Stimulated activated CD4-positive, alpha-beta T cell treated with anti-CD3 and anti-CD28 coated beads, Interleukin-15, amount 100 ng/mL, for 1 hour (primary cell): ENCODE data around the gene SOX13.

Experiments used
- DNase-seq, 2 donors: peaks; one replicate each; pipeline ENCODE4 v3.0.0-alpha.2; 2020; ENCODE audit warnings: low read depth in 1 of 2, low spot score in 1 of 2

The SOX13 gene

DNA sequence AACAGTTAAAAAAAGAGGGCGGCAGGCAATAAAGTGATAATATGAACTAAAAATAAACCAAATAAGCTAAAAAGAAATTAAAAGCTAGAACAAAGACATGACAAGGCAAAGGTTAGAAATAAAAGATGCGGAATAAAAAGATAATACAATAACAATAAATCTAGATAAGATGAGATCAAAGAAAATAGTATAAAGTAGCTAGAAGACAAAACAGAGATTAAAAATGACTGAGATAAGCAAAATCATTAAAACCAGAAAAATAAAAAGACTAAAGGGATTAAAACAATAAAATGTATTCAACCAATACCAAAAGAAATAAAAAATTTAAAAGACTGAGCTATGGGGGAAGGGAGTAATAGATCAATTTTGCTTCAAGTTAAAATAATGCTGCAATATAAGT is 10.8 kb upstream of the SOX13 start:
- DNase-seq, result no peak

GRCh38 chr1:204065174-204065985 is 7.5 kb upstream of the SOX13 start:
- no peak for DNase-seq

DNA sequence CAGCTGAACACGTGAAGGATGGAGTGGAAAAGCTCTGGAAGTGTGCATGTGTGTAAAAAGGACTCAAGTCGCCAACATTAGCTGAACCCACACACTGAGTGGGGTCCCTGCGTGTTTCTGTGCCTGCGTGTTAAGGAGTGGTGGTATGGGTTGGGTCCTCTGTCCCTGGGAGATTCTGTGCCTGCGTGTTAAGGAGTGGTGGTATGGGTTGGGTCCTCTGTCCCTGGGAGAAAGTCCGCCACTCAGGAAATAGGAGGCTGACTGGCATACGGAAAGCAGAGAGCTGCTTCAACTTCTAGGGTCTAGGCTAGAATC is 7.0 kb upstream of the SOX13 start:
- no peak for DNase-seq

DNA sequence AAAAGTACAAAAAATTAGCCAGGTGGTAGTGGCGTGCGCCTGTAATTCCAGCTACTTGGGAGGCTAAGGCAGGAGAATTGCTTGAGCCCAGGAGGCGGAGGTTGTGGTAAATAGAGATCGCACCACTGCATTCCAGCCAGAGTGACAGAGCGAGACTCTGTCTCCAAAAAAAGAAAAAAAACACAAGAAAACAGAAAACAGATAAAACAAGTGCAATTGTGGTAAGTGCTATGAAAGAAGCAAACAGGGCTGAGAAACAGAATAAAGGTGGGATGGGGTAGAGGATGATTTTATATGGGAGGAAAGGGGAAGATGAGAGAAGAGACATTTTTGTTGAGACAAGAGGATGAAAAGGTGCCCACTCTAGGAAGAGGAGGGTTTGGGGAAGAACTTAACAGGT is 5.0 kb upstream of the SOX13 start:
- DNase-seq, result no peak

DNA sequence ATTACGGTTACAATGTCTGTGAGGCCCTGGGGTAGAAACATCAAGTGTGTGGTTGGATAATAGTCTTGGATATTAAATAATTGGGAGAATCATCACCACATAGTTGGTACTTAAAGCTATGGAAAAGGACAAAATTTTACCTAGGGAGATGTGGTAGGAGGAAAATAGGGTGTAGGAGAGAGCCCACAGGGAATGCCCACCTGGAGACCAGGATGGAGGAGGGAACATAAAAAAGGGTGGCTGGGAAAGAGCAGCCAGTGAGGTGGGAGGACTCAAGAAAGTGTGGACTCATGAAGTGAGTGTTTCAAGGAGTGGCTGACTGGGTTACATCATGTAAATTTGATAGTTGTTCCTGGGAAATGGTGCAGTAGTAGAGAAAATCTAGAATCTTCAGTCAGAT is 3.0 kb upstream of the SOX13 start:
- DNase-seq, result no peak

DNA sequence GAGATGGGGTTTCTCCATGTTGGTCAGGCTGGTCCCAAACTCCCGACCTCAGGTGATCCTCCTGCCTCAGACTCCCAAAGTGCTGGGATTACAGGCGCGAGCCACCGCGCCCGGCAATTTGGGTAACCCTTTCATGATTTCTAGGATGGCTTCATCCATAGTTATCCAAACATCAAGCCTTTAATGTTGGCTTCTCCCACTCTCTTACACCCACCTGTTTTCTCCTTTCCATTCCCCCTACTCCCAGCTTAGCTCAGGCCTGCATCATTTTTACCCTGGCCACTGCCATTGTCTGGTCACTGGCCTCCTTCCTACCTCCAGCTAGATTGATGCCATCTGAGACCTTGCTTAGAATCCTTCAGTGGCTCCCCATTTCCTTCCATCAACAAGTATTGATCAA is 2.0 kb upstream of the SOX13 start:
- no peak for DNase-seq

DNA sequence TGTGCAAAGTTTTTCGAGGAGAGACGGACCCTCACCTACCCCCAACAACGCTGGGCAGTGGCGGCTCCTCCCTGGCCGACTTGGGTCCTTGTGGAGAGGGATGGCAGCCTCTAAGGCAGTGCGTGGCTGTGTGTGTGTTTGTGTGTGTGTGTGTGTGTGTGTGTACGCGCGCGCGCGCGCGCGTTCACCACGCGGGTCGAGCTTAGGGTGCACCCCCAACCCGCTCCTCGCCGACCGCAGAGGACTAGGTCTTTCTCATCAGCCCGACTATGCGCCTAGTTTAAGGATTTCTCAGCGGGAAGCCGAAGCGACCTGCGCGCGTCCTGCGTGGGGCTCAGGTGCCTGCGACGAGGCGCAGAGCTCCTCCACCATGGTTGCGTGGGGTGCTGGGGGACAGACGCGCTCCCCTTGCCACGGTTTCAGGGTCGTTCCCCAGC is 940 bp downstream of the SOX13 start:
- DNase-seq, result no peak

DNA sequence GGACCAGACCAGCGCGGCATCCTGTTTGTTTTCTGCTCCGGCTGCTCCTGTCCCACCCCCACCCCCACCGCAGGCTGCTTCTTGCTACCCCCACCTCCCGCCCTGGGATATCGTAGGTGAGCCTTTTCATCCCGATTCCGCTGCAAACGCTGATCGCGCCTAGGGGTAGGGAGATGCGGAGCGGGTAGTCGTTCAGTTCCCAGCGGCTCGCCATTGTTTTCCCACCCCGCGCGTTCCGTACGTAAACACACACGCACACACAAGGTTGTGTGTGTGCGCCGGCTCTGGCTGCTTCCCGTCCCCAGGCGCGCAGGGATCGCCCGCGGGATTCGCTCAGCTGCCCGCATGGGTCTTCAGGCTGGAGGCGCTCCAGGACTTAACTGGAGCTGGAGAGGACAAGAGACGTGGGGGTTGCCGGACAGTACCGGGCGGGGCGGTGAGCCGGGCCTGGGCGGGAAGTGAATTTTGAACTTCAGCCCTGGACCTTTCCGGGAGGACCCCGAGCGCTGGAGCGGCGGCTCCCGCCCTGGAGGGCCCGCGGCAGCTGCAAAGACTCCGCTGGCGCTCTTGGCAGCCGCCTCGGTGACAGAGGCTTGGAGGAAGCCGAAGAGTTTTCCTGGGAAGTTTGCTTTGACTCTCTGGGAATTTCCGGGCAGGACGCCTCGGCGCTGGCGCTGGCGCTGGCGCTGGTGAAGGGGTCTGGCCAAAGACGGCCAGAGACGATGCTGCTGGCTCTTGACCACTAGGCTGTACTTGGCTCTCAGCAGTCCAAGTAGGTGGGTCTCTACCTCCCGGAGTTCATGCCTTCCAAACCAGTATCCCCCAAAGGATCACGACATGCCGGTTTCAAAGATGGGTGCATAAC is 1.6 kb downstream of the SOX13 start:
- no peak for DNase-seq

DNA sequence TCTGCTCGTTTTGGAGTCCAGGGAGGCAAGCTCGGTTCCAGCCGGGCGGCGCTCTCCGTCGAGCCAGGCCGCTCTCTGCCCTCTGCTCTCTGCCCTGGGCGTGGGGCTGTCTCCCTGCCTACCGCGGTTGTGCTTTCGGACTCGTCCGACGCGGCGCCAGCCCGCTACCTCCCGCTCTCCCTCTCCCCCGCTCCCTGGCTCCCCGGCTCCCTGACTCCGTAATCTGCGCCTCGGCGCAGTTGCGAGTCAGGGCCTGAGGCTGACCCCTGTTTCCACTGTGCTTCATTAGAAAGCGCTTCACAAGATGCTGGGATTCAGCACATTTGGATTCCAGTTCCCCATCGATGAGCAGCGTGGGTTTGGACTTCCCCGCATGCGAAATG is 2.2 kb downstream of the SOX13 start:
- DNase-seq, result no peak

DNA sequence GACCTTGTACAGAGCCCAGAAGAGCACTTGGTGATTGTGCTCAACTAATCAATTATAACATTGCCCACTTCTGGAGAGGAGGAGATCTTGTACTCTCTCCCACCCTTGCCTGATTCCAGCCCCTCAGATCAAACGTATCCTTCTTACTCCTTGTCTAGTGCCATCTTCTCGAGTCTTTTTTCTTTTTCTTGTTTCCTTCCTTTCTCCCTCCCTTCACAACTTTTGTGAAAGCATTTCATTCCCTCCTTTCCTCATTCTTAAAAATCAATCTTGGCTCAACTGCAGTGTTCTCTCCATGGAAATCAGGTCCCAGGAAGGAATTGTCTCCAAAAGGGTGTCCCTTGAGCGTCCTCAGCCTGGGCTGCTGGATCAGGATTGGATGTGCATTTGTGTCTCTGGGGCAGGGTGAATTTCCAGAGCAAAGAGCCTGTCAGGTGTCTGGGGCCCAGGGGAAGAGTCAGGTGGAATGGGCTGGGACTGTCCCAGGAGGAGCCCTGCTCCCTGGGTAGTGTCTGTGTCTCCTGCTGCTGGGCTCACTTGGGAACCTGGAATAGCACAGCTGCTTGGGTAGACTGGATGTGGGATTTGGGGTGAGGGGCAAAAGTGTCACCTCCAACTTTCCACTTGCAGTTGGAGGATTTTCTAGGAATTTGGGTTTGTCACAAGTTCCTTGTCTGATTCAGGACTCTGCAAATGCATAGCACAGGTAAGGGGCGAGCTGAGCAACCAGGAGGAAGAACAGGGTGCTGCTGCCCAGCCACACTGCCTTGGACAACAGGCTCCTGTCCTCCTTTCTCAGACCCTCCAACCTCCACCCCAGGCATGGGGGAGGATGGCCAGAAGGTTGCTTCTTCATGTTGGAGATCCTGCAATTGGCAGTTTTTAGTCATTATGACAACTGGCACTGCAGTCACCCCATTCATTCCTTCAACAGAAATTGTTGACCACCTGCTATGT is 3.3 kb downstream of the SOX13 start:
- DNase-seq, result no peak

DNA sequence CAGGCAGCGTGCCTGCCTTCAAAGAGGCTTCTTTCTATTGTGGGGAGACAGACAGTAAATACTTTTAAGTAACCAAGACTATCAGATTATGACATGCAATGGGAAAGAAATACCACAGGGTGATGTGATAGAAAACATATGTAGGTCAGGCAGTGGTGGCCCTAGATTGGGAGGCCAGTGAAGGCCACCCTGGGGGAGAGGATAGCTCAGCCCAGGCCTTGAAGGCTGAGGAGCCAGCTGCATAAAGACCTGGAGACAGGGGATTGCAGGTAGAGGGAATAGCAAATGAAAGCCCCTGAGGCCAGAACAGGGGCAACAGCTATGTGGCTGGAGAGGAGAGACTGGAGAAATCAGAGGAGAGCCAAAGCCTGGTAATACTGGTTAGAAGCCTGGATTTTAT is 4.0 kb downstream of the SOX13 start:
- DNase-seq, result no peak

DNA sequence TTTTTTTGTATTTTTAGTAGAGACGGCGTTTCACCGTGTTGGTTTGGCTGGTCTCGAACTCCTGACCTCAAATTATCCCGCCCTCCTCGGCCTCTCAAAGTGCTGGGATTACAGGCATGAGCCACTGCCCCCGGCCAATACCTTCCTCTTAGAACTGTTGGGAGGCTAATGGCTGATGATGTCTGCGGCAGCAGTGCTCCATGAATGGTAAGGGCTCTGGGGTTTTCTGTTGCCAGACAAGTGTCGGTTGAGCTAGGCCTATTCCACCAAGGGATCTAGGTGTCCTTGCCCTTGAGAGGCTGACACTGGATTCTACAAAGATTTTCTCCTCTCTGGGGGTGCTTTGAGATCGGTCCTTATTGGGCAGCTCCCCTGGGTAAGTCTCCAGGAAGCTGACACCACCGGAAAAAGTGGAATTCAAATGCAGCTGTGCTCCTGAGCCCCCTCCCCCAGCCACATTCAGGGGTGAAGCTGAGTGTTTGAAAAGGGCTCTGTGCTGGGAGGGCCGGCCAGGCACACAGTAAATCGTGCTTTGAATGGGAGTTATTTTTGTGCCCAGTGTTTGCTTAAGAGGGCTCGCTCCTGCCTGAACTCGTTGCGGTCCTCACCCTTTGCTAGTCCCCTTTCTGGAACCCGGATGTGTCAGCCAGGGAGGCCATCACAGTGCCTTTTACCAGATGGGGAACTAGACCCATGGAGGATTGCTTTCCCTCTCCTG is 5.2 kb downstream of the SOX13 start:
- no peak for DNase-seq

DNA sequence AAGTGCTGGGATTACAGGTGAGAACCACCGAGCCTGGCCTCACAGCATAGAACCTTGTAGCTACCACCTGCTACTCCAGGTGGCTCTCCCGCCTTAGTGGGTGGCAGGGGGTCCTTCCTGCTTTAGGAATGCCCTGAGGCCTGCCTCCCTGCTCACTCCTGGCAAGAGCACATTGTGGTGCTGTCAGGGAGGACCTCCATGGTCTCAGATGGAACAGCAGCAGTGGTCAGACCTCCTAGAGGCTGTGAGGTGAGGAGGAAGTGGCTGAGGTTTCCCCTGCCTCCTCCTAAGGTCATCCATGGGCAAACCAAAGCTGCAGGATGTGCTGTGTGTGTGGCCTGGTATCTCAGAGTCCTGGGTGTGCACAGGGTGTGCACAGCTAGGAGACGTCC is 6.7 kb downstream of the SOX13 start:
- DNase-seq, result no peak

DNA sequence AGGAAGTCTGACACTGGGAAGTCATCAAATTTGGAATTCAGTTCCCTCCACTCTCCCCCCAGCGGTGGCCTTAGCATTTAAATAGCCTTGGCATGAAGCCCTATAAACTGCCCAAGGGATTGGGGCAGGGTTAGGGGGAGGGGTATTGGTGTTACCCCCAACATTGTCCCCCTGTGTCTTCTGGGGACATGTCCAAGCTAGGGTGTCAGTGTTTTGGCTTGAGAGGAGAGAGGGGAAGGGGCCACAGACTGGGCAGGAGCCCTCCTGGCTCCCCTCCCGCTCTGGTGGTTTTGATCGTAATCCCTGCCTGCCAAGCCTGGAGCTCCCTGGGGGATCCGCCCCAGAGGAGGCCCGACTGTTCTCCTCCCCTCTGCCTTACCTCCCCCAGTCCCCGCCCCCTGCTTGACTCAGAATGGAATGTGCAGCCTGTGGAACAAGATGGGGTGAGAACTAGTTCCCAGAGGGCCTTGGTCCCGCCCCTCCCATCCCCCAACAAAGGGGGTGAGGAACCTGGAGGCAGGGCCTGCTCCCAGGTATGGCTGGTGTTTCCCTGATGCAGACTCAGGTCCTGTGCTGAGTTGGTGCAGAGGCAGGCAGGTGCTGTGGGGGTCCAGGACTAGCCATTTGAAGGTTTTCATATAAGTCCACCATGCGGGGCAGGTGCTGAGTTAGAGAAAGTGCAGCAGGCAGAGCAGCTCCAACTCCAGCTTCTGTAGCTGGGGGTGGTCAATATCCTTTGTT is 7.4 kb downstream of the SOX13 start:
- DNase-seq, result no peak

GRCh38 chr1:204081164-204081790 is 8.4 kb downstream of the SOX13 start:
- no peak for DNase-seq

GRCh38 chr1:204081791-204082513 is 9.0 kb downstream of the SOX13 start:
- DNase-seq, result no peak

DNA sequence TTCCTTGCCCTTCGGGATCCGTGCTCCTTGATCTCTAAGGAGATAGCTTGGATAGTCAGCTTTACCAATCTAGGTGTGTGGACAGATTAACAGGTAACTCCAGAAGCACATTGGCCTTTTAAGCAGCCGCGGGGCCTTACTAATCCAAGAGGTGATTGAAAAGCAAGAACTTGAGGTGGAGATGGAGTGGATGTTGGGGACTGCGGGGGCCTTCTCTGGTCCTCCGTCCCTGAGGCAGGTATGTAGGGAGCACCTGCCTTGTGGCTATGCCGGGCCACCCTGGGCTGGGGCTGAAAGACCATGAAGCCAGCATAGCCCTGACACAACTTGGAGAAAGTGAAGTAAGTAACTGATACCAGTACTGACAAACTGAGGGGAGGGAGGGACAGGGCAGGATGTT is 10.6 kb downstream of the SOX13 start:
- no peak for DNase-seq

DNA sequence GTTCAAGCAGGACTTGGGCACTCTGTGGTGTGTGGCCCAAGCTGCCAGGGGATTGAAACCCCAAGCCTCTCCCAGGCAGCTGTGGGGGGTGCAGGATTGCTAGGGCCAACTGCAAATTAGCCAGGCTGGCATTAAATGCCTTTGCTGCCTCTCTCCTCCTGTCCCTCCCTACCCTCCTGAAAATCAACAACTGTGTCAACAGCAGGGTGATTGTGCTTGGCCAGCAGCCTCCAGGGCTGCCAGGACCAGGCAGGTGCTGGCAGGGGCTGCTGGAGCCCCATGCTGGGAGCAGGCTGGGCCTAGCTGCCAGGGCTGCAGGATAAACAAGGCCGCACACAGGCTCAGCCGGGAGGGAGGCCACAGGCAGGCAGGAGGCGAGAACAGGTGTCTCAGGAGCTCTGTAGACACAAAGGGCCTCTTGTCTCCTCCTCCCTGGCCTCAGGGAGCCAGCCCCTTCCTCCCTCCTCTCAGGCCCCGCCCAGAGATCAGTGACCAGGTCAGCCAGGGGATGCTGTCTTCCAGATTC is 11.4 kb downstream of the SOX13 start:
- DNase-seq, result no peak

DNA sequence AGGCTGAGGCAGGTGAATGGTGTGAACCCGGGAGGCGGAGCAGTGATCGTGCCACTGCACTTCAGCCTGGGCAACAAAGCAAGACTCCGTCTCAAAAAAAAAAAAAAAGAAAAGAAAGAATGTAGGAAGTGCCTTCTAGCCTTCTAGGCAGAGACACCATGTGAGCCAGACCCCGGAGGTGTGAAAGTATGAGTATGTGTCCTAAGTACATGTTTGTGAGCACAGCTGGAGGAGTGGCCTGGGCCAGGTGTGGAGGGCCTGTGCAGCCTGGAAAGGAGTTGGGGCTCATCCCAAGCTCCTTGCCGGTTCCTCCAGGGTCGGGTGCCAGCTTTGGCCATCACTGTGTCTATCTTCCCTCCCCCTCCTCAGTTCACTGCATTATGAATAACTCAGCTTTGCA is 13.0 kb downstream of the SOX13 start:
- no peak for DNase-seq
